DND-41 (cell line): ENCODE data around the gene FOXK2.

Source experiments
- EZH2 ChIP-seq: IDR thresholded peaks from 3 replicates; pipeline ENCODE4 v1.6.1; 2012; ENCODE audit warnings: borderline replicate concordance, low read depth, mild to moderate bottlenecking, moderate library complexity, low read length, inconsistent platforms; ENCODE audit not compliant: severe bottlenecking
- TF ChIP-seq, protein P1 (sequence below): IDR thresholded peaks from 2 replicates; pipeline ENCODE4 v1.5.1; 2012; ENCODE audit warnings: borderline replicate concordance, low read length, moderate library complexity, mild to moderate bottlenecking; ENCODE audit not compliant: poor library complexity, severe bottlenecking; ENCODE audit errors: extremely low read depth

DNA sequence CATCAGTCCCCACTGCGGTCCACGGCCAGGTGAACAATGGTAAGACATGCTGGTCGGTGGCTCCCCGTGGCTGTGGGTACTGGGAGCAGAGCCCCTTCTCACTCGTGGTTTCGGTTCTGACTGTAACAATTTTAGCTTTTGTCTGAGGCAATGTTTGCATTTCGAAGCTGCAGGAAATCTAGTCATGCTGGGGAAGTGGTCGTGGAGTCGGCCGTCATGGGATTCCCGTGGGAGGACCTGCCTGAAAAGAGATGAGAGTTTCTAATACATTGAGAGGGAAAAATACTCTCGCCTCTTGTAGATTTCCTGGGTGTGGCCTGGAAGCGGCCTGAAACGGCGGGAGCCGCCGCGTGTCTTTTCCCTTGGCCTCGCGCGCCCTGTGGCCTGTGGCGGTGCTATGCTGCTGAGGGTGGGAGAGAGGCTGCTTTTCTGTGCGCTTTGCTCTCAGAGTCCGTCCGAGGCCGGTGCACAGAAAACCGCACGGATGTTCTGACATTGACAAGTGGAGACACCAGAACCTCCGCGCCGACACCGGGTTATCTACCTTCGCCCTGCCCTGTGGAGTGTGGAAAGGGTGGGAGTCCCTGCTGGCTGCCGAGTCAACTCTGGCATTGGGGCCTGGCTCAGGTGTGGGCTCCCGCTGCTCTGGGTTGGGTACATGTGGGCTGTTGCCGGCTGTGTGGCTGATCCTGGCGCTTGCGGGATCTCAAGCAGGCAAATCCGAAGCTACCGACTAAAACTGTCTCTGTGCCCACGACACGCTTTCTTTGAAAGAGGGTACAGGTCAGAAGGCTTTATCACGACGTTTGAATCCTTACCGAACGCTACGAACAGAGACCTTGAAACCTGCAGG lies 67.9 kb downstream of the FOXK2 start:
- TF ChIP-seq EZH2: no peak
- TF ChIP-seq, protein P1, sequence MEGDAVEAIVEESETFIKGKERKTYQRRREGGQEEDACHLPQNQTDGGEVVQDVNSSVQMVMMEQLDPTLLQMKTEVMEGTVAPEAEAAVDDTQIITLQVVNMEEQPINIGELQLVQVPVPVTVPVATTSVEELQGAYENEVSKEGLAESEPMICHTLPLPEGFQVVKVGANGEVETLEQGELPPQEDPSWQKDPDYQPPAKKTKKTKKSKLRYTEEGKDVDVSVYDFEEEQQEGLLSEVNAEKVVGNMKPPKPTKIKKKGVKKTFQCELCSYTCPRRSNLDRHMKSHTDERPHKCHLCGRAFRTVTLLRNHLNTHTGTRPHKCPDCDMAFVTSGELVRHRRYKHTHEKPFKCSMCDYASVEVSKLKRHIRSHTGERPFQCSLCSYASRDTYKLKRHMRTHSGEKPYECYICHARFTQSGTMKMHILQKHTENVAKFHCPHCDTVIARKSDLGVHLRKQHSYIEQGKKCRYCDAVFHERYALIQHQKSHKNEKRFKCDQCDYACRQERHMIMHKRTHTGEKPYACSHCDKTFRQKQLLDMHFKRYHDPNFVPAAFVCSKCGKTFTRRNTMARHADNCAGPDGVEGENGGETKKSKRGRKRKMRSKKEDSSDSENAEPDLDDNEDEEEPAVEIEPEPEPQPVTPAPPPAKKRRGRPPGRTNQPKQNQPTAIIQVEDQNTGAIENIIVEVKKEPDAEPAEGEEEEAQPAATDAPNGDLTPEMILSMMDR: no peak
